NT2/D1 (cell line): ENCODE results near the gene TAS1R3.

Experiments used
- DNase-seq: peaks from one replicate; pipeline ENCODE4 v3.0.0-alpha.2; 2011; ENCODE audit warnings: low read depth, low spot score
- H3K27me3 ChIP-seq: 2 replicates; pipeline ENCODE4 v1.6.0; 2011; ENCODE audit warnings: mild to moderate bottlenecking; ENCODE audit not compliant: insufficient read length, insufficient read depth
- H3K36me3 ChIP-seq: 2 replicates; pipeline ENCODE4 v1.6.1; 2011; ENCODE audit warnings: mild to moderate bottlenecking, low read length, mixed read lengths; ENCODE audit not compliant: insufficient read depth, insufficient read length
- H3K4me1 ChIP-seq: 2 replicates; pipeline ENCODE4 v1.5.1; 2011; ENCODE audit not compliant: insufficient read depth, insufficient read length
- H3K4me3 ChIP-seq: 2 replicates; pipeline ENCODE4 v1.5.1; 2011; ENCODE audit warnings: low read depth; ENCODE audit not compliant: insufficient read length
- H3K9ac ChIP-seq: 2 replicates; pipeline ENCODE4 v1.6.0; 2011; ENCODE audit warnings: low read depth; ENCODE audit not compliant: insufficient read length
- H3K9me3 ChIP-seq: 2 replicates; pipeline ENCODE4 v1.5.1; 2011; ENCODE audit warnings: mild to moderate bottlenecking, low read length; ENCODE audit not compliant: insufficient read depth
- SUZ12 ChIP-seq: IDR thresholded peaks from 2 replicates; pipeline ENCODE4 v1.6.1; 2011; ENCODE audit not compliant: insufficient read length, insufficient read depth; ENCODE audit errors: extremely low read depth
- YY1 ChIP-seq: IDR thresholded peaks from 2 replicates; pipeline ENCODE4 v1.6.1; 2011; ENCODE audit not compliant: insufficient read length, insufficient read depth
- ZNF274 ChIP-seq: IDR thresholded peaks from 2 replicates; pipeline ENCODE4 v1.6.1; 2011; ENCODE audit warnings: mild to moderate bottlenecking, low read depth, low read length

Gene TAS1R3

DNA sequence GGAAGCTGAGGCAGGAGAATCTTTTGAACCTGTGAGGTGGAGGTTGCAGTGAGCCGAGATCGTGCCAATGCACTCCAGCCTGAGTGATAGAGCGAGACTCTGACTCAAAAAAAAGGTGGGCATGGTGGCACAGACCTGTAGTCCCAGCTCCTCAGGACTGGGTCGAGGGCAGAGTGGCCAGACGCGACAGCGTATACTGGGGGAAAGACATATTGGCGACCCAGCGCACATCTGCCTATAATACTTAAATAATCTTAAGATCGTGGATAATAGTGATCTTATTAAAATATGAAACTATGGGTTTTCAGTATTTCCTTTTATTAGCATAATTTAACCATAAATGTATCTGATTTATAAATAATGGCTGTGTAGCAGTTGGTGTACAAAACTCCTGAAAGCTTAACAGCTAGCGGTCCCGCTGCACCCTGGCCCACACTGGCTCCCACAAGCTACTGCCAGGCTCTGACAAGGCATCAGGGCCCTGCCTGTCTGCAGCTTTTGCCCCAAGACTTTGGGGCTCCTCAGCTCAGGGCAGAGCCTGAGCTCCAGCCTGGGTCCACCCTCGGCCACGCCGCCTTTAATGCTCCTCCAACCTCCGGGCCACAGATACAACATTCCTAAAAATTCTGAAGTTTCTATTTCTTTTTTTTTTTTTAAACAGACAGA is 46.6 kb downstream of the TAS1R3 start:
- Histone ChIP-seq H3K4me3 (no peak overlapping the region), H3K9ac (no peak overlapping the region), H3K36me3 (peaks cover 38% of the 10 kb centered on the region), H3K4me1 (peaks cover 3% of the 10 kb centered on the region), H3K9me3 (no peaks in the 10 kb centered on the region), H3K27me3 (no peaks in the 10 kb centered on the region)
- TF ChIP-seq SUZ12 = no peak
- TF ChIP-seq ZNF274 = no peak
- TF ChIP-seq YY1 = no peak
- no peak for DNase-seq

DNA sequence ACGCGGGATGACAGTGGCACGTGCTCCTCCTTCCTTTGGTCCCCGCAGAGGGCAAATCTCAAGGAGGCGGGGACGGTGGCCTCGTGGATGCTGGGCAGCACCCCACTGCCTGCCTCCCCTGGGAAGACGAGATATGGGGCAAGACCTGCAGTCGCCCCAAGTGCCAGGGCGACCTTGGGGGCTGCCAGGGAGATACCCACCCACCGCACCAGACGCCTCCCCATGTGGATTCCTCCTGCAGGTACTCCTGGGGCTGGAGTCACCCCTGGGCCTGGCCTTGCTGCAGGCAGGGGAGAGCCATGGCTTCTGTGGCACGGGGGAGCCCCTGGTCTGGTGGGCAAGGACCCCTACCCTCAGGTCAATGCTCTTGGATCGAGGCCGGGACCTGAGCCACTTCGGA is 49.8 kb downstream of the TAS1R3 start:
- no peak for DNase-seq
- no peak overlapping the region for H3K4me3 ChIP-seq
- no peaks in the 10 kb centered on the region for H3K9me3 ChIP-seq
- no peaks in the 10 kb centered on the region for H3K27me3 ChIP-seq
- peaks cover 45% of the 10 kb centered on the region for H3K36me3 ChIP-seq
- TF ChIP-seq ZNF274 (no peak), SUZ12 (no peak), YY1 (no peak)
- H3K4me1 ChIP-seq = no peaks in the 10 kb centered on the region
- no peak overlapping the region for H3K9ac ChIP-seq

DNA sequence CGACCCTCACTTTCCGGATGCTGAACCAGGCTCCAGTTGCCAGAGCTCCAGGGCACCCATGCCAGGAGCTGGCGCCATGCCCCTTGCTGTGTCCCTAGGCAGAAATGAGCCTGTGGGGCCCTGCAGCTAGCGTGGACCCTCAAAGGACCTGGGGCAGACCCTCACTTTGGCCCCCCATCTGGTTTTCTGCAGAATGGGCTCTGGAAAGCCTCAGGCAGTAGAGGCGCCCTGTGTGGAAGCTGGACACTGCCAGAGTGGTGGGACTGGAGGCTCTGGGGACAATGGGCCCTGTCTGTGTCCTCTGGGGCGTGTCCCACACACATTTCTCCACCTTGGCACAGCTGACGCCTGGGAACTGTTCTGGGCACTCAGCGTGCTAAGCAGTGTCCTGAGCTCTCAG is 50.2 kb downstream of the TAS1R3 start:
- no peaks in the 10 kb centered on the region for H3K9me3 ChIP-seq
- H3K36me3 ChIP-seq = peaks cover 48% of the 10 kb centered on the region
- no peaks in the 10 kb centered on the region for H3K27me3 ChIP-seq
- H3K9ac ChIP-seq = no peak overlapping the region
- no peak overlapping the region for H3K4me3 ChIP-seq
- no peak for TF ChIP-seq YY1
- TF ChIP-seq ZNF274 = no peak
- TF ChIP-seq SUZ12 = no peak
- no peak for DNase-seq
- no peaks in the 10 kb centered on the region for H3K4me1 ChIP-seq
